GM12801 (cell line): ENCODE results near the gene RFLNA.

Experiments used
- TF ChIP-seq, protein P1 (sequence below): IDR thresholded peaks from one replicate; pipeline ENCODE4 v1.5.1; 2011; ENCODE audit warnings: control low read depth; ENCODE audit not compliant: insufficient read length; ENCODE audit errors: extremely low read depth

The RFLNA gene, protein sequence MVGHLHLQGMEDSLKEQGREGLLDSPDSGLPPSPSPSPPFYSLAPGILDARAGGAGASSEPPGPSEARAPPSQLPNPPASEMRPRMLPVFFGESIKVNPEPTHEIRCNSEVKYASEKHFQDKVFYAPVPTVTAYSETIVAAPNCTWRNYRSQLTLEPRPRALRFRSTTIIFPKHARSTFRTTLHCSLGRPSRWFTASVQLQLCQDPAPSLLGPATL

DNA sequence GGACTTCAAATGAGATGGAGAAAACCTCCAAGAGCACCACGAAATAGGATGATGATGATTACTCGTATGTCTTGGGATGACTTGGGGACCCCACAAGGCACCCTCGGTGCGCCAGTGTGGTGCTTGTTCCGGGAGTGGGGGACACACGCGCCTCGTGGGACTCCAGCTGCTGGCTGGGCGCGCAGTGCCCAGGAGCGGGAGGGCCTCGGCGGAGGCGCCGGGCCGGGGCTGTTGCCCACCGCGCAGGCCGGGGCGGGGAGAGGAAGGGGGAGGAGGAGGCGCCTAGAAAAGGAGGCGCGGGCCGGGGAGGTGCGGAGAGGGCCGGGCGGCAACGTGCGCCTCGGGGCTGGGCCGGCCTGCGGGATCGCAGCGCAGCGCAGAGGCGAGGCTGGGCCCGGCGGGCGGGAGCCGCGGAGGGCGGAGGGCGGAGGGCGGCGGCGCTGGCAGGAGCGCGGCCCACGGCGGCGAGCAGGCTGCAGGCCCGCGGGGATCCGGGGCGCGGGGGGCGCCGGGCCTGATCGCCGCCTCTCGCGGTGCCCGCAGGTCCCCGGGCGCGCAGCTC is at the start of gene RFLNA:
RFLNA (plus strand) TSS at position 314 of the 562 bp plus-strand sequence. CDS start 337 bp downstream, outside the sequence.
- TF ChIP-seq, protein P1, sequence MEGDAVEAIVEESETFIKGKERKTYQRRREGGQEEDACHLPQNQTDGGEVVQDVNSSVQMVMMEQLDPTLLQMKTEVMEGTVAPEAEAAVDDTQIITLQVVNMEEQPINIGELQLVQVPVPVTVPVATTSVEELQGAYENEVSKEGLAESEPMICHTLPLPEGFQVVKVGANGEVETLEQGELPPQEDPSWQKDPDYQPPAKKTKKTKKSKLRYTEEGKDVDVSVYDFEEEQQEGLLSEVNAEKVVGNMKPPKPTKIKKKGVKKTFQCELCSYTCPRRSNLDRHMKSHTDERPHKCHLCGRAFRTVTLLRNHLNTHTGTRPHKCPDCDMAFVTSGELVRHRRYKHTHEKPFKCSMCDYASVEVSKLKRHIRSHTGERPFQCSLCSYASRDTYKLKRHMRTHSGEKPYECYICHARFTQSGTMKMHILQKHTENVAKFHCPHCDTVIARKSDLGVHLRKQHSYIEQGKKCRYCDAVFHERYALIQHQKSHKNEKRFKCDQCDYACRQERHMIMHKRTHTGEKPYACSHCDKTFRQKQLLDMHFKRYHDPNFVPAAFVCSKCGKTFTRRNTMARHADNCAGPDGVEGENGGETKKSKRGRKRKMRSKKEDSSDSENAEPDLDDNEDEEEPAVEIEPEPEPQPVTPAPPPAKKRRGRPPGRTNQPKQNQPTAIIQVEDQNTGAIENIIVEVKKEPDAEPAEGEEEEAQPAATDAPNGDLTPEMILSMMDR: no peak

DNA sequence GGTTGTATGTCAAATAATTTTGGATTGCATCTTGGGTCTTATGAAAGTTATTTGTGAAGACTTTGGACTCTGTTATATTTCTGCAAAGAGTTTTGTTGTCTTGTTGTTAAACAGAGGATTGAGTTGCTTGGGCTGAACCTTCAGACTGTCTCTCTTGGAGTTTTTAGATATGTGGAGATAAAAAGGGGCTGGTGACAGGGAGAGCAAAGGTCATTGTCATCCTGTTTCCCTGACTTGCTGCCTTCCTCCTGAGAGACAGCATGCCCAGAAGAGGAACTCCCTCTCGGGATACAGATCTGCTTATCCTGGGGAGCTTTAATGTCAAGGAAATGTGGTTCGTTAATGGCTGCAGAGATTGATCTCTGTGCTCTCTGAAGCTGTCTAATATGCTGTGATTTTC is 47.6 kb upstream of the RFLNA start:
- TF ChIP-seq, protein P1: no peak

DNA sequence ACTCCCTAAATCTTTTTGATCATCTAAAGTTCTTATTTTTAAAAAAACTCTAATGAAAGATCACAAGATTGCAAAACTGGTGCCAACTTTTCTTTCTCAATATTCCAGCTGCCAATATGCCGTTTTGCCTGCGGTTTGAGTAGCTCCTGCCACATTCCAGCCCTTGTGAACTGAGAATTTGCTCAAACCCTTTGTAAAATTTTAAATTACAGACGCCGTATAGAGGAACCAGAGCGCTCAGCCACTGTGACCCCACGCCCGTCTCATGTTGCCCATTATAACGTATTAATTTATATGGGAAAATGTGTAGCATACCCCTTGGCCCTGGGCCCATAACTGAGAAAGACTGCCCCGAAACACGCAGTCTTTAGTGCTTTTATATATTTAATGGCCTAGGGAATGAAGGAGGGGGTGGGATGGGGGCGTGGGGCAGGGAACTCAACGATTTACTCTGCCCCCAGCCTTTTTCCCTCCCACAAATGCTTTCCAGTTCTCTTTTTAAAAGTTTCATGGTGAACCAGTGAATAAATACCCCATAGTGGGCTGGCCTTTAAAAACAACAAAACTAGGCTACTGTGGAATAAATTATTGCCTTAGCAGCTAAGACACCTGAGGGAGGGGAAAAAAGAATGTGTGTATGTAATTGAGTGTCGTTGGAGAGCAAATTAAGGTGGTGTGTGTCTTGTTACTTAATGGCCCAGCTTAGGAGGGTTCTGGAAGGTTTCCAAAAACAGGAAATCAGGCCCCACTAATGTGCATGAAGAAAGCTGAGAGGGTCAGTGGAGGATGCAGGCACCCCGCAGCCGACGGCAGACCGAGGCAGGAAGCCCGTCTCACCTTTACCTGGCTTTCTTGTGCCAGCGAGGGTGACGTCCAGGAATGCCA is 45.7 kb upstream of the RFLNA start:
- TF ChIP-seq, protein P1: no peak

DNA sequence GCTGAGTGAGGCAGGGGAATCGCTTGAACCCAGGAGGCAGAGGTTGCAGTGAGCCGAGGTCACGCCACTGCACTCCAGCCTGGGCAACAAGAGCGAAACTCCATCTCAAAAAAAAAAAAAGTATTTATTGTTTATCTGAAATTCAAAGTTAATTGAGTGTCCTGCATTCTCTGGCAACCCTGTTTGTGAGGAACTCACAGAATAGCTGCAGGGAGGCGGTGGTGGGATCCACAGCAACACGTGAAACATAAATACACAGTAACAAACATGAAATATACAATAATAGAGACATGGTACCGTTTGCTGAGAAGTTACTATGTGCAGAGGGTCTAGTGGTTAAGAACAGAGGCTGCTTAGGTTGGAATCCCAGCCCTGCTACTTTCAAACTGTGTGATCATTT is 43.7 kb upstream of the RFLNA start:
- TF ChIP-seq, protein P1: no peak

DNA sequence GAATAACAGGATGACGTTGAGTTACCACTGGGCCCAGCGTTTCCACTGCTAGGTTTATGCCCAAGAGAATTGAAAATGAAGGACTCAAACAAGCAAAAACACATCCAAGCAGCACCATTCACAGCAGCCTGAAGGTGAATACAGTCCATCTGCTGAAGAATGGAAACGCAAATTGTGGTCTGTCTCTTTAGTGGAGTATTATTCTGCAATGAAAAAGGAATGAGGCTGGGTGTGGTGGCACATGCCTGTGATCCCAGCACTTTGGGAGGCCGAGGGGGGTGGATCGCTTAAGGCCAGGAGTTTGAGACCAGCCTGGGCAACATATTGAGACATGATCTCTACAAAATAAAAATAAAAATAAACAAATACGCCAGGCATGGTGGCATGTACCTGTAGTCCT is 41.9 kb upstream of the RFLNA start:
- TF ChIP-seq, protein P1: no peak

DNA sequence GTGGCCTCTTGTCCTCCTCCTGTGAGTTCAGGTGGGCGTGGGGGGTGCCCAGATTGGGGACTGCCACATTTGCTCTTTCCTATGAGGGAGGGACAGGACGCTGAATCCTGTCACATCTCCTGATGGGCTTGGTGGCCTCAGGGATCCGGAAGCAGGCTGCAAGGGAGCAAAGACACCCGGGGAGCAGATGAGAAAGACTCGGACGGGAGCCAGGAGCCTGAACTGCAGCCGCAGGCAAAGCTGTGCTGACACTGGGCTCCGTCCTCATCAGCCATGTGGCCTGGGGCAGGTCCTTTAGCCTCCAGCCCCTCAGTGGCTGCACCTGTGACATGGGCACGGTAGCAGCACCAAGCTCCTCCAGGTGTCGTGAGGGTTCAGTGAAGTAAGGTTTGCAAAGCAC is 40.8 kb upstream of the RFLNA start:
- TF ChIP-seq, protein P1: no peak

DNA sequence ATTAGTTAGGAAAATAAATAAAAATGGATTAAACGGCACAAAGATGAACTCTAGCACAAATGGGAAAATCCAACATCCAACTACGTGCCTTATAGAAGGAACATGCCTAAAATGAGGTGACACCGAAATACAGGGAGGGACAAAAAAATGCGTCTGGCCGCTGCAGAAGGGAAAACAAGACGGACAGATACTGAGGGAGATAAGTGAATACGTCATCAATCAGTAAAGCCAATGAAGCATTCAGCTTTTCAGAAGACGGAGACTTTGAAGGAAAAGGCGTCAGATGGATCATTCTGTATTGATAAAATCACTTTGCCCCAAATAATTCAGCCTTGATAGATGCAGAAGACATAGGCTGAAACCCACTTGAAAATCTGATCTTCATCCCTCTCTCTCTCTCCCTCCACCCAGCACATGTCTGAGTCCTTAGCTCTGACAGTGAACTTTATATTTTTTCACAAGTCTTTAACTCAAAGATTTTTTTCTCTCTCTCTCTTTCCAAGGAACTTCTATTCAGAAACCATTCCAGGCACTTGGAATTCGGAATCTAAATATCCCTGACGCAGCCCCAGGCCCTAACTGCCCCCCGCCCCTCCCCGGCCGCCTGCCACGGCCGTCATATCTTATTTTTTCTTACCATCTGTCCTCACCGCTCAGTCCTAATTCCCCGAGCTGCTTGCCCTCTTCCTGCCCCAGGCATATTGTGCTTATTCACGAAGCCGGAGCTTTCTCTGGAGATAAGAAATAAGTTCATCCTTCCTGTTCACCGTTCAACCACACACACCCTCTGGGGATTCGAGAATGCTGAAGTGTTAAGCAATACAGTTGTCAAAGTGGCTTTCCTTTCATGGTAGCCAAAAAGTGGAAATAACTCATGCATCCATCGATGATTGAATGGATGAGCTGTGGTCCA is 35.5 kb upstream of the RFLNA start:
- TF ChIP-seq, protein P1: no peak
